Endodermal cell (in vitro differentiated cells): ENCODE results near the gene RGS6. TPM values are rescaled to one million over a fixed set of nuclear protein-coding genes. Genes with fewer than 3 reads are reported as not detected.
A peak's percentile ranks its signal among the peaks of the same experiment; 100 is the strongest.

ENCODE experiments used
- DNase-seq: peaks from one replicate; pipeline ENCODE4 v3.0.0-alpha.2; 2017
- H3K27ac ChIP-seq: 2 replicates; pipeline ENCODE4 v1.5.1; 2013; ENCODE audit warnings: mild to moderate bottlenecking, low read depth, low read length, moderate library complexity
- H3K27me3 ChIP-seq: 2 replicates; pipeline ENCODE4 v1.6.1; 2013; ENCODE audit warnings: mild to moderate bottlenecking, low read length, moderate library complexity; ENCODE audit not compliant: insufficient read depth, control insufficient read depth, poor library complexity, severe bottlenecking
- H3K36me3 ChIP-seq: 2 replicates; pipeline ENCODE4 v1.7.0; 2013; ENCODE audit warnings: mild to moderate bottlenecking, low read length, moderate library complexity; ENCODE audit not compliant: control insufficient read depth, insufficient read depth
- H3K4me1 ChIP-seq: one replicate; pipeline ENCODE4 v1.7.0; 2013; ENCODE audit warnings: low read length; ENCODE audit not compliant: control insufficient read depth, insufficient read depth
- H3K4me3 ChIP-seq: 2 replicates; pipeline ENCODE4 v1.5.1; 2013; ENCODE audit warnings: mild to moderate bottlenecking, low read length, moderate library complexity
- H3K9ac ChIP-seq: 2 replicates; pipeline ENCODE4 v1.6.1; 2013; ENCODE audit warnings: mild to moderate bottlenecking, low read length, moderate library complexity; ENCODE audit not compliant: poor library complexity, severe bottlenecking; ENCODE audit errors: extremely low read depth
- H3K9me3 ChIP-seq: 2 replicates; pipeline ENCODE4 v1.6.1; 2013; ENCODE audit warnings: mild to moderate bottlenecking, low read length, moderate library complexity; ENCODE audit not compliant: control insufficient read depth
- H3K27ac Mint-ChIP-seq: 2 replicates; pipeline ENCODE4 v1.8.0; 2020; ENCODE audit warnings: mixed read lengths
- H3K27me3 Mint-ChIP-seq: 2 replicates; pipeline ENCODE4 v1.8.0; 2021; ENCODE audit warnings: mild to moderate bottlenecking, mixed read lengths; ENCODE audit not compliant: insufficient read depth
- H3K36me3 Mint-ChIP-seq: 2 replicates; pipeline ENCODE4 v1.8.0; 2020; ENCODE audit warnings: low read depth, mixed read lengths
- H3K4me1 Mint-ChIP-seq: 2 replicates; pipeline ENCODE4 v1.8.0; 2020; ENCODE audit warnings: mixed read lengths
- H3K4me3 Mint-ChIP-seq: 2 replicates; pipeline ENCODE4 v1.8.0; 2020; ENCODE audit warnings: mild to moderate bottlenecking, moderate library complexity, mixed read lengths
- H3K9me3 Mint-ChIP-seq: 2 replicates; pipeline ENCODE4 v1.8.0; 2020; ENCODE audit warnings: mild to moderate bottlenecking, mixed read lengths
- CTCF ChIP-seq: fragments of 200-600 bp; sonication (generic); conservative IDR thresholded peaks from 2 replicates; pipeline ENCODE4 v1.5.0; 2021; ENCODE audit warnings: antibody characterized with exemption, mild to moderate bottlenecking
- WGBS, 2 experiments: methylation state at CpG; one replicate each; pipeline versions ENCODE4 v1.1.5 to v1.1.7; 2013; ENCODE audit warnings: missing lambda C conversion rate in 2 of 2, mixed read lengths in 1 of 2; ENCODE audit not compliant: insufficient coverage in 1 of 2, insufficient read length in 1 of 2; 5-methylcytosine and 5-hydroxymethylcytosine counted together
- total RNA-seq, 2 donors: library from RNA; stranded (reverse); fragmentation: NEBNext Ultra II Directional in 1 of 2; extraction: Animal tissue kit (Norgen Biotek cat#: 25700) in 1 of 2; gene quantifications; 2 replicates in 1 of 2; 3 replicates in 1 of 2; pipeline ENCODE4 v1.2.1, GENCODE V29; 2021

Gene RGS6
- total RNA-seq, 2 donors from 2014 or later, result 10.1 to 16.3 TPM

- Histone ChIP-seq H3K27me3 (peaks cover 5% of the 10 kb centered on the region), H3K27ac (no peak overlapping the region), H3K9ac (no peak overlapping the region), H3K36me3 (no peaks in the 10 kb centered on the region), H3K4me1 (no peaks in the 10 kb centered on the region), H3K9me3 (no peaks in the 10 kb centered on the region), H3K4me3 (no peak overlapping the region)
- no peak for DNase-seq
- Mint-ChIP-seq H3K36me3 (no peaks in the 10 kb centered on the region), H3K27ac (no peak overlapping the region), H3K4me3 (no peak overlapping the region), H3K9me3 (no peaks in the 10 kb centered on the region), H3K27me3 (peaks cover 7% of the 10 kb centered on the region), H3K4me1 (peaks cover 28% of the 10 kb centered on the region)
- TF ChIP-seq CTCF, result no peak
- WGBS, 2 experiments, result 89 to 93% methylated on average over 4 to 5 of the region's 5 CpGs
These were observed 20.6 kb upstream of the RGS6 start for GRCh38 chr14:71911669-71912068.

- TF ChIP-seq CTCF, result no peak
- no peak overlapping the region for H3K27ac Mint-ChIP-seq
- H3K27me3 ChIP-seq, result peaks cover 5% of the 10 kb centered on the region
- H3K4me3 ChIP-seq, result no peak overlapping the region
- H3K36me3 Mint-ChIP-seq, result no peaks in the 10 kb centered on the region
- H3K4me1 ChIP-seq, result no peaks in the 10 kb centered on the region
- H3K9me3 Mint-ChIP-seq, result no peaks in the 10 kb centered on the region
- peaks cover 25% of the 10 kb centered on the region for H3K4me1 Mint-ChIP-seq
- H3K27ac ChIP-seq, result no peak overlapping the region
- no peaks in the 10 kb centered on the region for H3K9me3 ChIP-seq
- no peaks in the 10 kb centered on the region for H3K36me3 ChIP-seq
- WGBS, 2 experiments, result 88 to 90% methylated on average over 2 to 5 of the region's 5 CpGs
- no peak overlapping the region for H3K9ac ChIP-seq
- DNase-seq, result no peak
- no peak overlapping the region for H3K4me3 Mint-ChIP-seq
- peaks cover 3% of the 10 kb centered on the region for H3K27me3 Mint-ChIP-seq
These were observed 18.9 kb upstream of the RGS6 start for GRCh38 chr14:71913342-71913741.

GRCh38 chr14:71918955-71919354 lies 13.3 kb upstream of the RGS6 start:
- Mint-ChIP-seq H3K27me3 (no peaks in the 10 kb centered on the region), H3K36me3 (peaks cover 2% of the 10 kb centered on the region), H3K9me3 (no peaks in the 10 kb centered on the region), H3K27ac (peak overlapping the region; percentile 44), H3K4me1 (peaks cover 7% of the 10 kb centered on the region), H3K4me3 (no peak overlapping the region)
- DNase-seq, result peak; percentile 70
- peaks cover 3% of the 10 kb centered on the region for H3K27me3 ChIP-seq
- no peak overlapping the region for H3K27ac ChIP-seq
- no peak for TF ChIP-seq CTCF
- H3K4me1 ChIP-seq, result peaks cover 5% of the 10 kb centered on the region
- no peaks in the 10 kb centered on the region for H3K9me3 ChIP-seq
- 33 to 58% methylated on average over 1 to 3 of the region's 3 CpGs for WGBS, 2 experiments
- no peaks in the 10 kb centered on the region for H3K36me3 ChIP-seq
- H3K4me3 ChIP-seq, result no peak overlapping the region
- no peak overlapping the region for H3K9ac ChIP-seq
